RPMI7951 (cell line): ENCODE data around the gene FARS2. TPM values are rescaled to one million over a fixed set of nuclear protein-coding genes. Genes with fewer than 3 reads are reported as not detected.

Source experiments
- DNase-seq: peaks from one replicate; pipeline ENCODE4 v3.0.0-alpha.2; 2012; ENCODE audit warnings: low read depth
- total RNA-seq: library from RNA; depleted of rRNA; stranded (reverse); fragments of >200 nt; shearing (Covaris generic); gene quantifications from 2 replicates; pipeline ENCODE4 v1.2.3, GENCODE V29; 2014

The FARS2 gene
- total RNA-seq, 1 experiment from 2014 or later = 21.9 TPM

DNA sequence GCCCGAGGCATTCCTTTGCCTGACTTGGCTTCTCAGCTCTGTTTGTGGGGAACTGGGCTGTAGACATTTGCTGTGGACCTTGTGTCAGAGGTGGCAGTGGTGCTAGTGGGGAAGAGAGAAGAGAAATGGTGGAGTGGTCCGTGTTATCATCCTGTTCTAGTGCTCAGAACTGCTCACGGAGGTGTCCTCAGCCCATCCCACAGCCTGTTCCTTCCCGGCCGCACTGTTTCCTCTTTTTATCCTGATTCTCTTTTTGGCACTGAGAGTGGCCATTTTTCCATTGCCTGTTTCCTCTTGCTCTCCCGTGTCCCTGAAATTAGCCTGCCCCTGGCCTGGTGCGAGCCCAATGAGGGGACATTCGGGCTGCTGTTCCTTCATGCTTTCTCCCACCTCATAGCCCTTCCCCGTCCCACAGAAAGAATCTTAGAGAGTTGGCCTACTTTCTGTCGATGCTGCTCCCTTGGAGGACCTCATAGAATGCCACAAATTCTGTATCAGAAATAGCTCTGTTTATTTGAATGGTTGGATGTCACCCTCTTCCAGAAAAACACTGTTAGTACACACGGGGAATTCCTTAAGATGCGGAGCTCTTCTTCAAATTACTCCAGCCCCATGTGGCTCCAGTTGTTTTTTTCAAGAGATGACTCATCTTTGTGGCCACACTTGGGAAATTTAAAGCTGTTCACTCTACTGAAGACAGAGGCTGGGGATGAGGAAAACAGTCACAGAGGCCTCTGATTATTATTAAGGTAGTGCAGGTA is 26.1 kb downstream of the FARS2 start:
- peak; percentile 81 for DNase-seq

DNA sequence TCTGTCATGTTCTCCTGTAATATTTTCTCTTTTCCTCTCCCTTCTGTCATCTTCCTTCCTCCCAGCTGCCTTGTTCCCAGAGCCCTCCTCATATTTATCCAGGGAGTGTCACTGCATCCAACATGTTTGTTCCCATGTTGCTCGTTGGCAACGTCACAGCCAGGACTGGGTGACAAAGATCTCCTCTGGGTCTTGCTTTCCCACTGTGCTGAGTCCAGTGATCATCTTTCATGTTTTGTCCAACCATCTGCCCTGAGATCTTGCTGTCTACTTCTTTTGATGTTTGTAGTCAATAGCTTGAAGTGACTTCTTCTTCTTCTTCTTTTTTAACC is 26.6 kb downstream of the FARS2 start:
- DNase-seq = no peak

DNA sequence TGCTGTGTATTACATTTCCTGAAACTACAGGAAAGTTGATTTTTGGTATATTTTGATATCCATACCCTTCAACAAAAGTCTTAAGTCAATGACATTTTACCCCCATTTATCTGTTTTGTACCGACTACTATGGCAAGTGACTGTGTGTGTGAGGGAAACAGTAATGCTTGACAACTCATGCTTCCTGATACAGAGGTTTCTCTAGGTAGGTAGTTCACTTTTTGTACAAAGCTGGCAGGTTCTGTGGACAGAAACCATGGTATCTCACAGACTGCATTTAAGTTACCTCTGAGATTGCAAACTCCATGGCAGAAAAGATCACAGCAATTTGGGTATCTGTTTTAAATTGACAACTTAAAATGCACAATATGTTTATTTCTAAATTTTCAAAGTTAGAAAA is 28.8 kb downstream of the FARS2 start:
- no peak for DNase-seq

DNA sequence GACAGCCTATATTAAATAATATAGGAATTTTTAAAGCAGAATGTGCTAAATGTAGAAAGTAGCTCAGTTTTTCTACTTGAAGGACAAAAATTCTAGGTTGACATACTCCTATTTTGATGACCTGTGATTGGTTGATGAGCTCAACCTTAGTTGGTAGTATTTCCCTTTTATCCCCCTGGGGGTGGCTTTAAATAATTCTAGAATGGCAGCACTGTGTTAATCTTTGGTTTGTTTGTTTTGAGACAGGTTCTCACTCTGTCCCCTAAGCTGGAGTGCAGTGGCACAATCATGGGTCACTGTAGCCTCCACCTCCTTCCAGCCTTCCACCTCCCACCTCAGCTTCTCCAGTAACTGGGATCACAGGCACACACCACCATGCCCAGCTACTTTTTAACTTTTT is 29.2 kb downstream of the FARS2 start:
- no peak for DNase-seq

DNA sequence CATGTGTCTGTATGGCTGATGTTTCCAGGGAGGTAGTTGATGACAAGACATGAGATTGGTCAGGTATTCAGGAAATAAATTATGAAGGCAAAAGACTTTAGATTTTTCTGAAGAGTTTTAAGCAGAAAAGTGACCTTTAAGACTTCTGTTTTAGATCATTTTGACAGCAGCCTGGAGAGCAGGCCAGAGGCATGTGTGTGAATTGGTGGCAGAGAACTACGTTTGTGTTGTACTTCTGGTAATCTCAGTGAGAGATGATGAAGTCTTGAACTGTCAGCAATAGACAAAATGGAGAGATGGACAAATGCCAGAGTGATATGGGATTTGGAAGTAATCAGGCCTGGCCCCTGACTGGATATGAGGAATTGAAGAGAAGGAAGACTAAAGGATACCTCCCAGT is 30.8 kb downstream of the FARS2 start:
- DNase-seq = no peak

DNA sequence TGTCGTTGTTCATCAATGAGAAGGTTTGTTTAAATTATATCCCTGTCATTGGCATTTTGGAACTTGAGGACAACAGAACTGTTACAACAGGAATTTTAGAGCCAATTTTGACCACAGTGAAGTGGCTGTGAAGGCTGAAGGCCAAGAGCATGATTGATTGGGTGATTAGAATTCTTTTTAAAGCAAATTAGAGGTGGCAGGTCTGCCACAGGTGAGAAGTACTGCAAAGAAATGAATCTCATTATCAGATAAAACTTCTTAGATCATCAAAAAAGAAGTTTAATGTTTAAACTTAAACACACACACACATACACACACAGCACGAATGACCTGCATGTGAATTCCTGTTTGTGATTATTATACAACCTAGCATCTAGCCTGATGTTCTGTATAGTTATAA is 32.4 kb downstream of the FARS2 start:
- no peak for DNase-seq

DNA sequence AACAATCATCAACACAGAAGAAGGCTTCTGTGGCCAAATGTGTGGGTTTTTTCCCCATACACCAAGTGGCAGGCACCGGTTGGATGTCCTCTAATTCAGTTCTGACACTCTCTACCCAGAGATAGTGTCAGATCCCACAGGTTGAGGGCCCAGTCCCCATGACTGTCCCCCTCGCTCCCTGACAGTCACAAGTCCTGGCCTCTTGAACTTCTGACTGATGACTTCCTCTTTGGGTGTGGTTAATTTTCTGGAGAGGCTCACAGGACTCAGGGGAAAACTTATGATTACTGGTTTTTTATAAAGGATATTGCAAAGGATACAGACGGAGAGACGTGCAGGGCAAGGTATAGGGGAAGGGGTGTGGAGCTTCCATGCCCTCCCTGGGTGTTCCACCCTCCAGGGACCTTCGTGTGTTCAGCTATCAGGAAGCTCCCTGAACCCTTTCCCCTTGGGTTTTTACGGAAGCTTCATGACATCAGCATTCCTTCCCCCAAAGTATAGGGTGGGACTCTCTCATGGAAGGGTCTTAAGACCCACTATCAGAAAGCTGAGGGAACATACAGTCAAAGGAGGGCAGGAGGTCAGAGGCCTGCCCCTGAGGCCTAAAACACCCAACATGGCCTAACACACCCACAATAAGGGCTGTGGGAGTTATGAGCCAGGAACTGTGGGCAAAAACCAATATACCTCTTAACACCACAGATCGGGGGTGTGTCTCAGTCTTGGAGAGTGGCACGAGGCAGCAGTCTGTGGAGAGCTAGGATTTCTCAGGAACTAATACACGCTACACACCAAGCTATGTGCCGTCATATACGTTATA is 33.3 kb downstream of the FARS2 start:
- DNase-seq = no peak

DNA sequence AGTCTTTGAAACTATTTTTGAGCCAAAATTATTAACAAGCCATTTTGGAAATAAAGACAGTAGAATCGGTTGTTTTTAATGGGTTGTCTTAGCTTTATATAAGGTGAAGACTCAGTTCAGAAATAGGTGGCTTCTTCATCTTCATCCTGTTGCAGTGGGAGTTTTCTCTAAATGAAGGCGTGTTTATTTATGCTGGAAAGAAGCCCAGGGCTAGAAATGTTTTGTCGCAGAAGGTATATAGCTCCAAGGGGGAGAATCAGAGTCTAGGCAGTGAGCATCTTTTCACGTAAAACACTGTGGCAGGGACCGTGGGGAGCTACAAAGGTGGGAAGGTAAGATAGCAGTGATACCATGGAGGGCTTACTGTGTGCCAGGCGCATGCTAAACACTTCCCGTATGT is 34.3 kb downstream of the FARS2 start:
- no peak for DNase-seq

DNA sequence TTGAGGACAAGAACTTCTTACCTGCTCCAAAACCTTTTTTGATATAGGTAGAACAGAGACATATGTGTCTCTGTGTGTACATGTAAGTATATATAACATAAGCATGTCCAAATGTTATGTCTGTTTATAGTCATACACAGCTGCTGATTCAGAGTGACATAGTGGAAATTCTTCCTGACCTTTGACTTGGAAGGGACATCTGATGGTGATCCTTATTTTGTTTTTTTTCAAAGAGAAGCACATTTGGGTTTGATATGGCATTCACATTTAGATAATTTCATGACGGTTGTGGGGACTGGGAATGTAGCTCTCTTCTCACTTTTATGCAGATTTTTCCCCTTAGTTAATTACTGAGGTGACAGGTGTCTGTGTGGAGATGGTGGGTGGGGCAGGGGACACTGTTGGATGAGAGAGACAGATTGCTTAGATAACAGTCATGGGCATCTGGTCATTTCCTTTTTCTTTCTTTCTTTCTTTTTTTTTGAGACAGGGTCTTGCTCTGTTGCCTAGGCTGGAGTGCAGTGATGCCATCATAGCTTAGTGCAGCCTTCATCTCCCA is 39.0 kb downstream of the FARS2 start:
- no peak for DNase-seq

DNA sequence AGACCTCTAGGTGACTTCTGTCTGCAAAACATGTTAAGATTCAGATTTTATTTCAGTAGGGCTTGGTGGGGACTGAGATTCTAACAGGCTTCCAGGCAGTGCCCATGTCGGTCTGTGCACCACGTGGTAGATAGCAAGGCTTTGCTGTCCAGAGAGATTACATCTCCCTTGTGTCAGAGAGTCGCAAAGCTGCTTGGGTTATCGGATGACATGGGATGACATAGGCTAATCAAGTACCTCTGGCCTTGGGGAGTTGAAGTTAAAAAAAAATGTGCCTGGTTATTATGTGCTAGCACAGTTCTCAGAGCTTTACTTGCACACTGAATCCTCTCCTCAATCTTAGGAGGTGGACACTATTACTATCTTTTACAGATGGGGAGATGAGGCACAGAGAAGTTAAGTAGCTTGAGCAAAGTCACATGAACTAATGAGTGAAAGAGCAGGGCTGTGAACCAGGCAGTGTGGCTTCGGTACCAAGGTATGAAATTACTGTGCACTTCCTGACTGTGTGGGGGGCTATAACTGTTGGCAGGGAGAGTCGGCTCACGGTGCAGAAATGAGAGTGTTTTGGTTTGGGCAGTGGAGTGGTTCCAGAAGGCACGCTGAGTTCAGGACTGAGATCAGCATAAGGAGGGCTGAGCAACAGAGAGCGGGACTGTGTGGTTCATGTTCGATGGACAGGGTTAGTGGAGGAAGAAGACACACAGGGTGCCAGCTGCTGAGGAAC is 41.1 kb downstream of the FARS2 start:
- no peak for DNase-seq

DNA sequence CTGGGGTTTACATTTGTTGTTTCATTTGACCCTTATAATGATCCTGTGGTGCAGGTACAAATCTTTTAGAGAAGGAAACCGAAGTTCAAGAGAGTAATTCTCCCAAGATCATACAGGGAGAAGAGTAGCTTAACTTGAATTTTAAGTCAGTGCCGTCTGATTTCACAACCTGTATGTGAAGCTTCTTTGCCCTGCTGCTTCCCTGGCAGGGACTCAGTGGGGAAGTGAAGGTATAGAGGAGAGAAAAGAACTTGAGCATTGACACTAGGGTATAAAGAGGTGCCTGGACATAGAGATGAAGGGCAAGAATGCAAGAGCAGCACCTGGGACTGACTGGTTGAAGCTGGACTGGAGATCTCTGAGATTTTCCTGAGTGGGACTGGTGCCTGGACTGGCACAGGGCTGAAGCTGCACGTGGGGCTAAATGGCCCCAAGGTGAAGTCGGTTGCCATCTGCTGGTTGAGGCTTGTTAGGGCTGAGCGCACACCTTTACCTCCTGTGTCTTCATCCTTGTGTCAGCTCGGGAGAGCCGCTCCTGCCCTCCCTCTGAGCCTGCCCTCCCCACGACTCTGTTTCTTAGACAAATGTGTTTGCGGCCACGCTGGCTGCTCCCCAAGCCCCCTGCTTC is 41.8 kb downstream of the FARS2 start:
- DNase-seq = no peak

DNA sequence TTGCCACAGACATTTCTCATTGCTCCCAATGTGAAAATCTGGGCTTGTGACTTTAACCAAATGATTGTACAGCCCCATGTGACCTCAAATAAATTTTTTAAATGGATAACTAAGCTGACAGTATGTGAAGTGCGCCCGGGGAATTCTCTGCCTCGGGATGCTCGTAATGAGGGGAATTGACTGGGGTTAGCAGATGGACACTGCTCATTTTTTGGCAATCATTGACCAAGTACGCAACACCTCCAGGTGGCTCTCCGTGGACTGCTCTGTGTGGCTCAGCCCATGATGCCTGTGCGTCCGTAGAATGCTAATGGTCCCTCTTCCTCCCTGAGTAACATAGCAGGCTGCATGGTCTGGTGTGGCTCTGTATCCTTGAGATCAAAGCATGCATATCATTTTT is 42.4 kb downstream of the FARS2 start:
- no peak for DNase-seq

DNA sequence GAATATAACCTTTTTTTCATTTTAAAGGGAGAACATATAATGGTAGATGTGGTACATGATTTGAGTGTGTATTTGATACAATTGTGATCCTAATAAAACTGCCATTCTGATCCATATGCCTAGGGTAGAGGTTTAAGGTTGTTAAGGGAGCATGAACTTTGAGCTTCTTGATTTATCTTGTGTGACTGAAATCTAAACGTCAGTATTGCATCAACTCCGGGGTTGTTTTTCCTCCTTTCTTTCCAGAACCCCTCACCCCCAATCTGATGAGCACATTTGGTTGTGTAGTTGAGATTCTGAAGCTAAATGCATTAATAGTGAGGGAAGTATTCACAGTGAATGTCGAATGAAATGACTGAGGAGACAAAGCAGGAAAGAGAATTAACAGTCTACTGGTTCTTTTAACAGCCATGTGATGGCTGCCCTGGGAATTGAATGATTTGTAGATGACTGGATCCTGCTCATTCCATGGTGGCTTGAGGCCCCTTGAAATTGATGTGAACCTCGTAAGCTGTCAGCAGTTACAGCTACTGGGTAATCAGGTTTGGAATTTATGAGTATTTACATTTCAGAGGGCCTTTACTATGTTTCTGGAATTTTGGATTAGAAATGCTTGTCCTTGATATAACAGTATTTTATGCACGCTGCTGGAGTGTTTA is 44.8 kb downstream of the FARS2 start:
- DNase-seq = no peak

DNA sequence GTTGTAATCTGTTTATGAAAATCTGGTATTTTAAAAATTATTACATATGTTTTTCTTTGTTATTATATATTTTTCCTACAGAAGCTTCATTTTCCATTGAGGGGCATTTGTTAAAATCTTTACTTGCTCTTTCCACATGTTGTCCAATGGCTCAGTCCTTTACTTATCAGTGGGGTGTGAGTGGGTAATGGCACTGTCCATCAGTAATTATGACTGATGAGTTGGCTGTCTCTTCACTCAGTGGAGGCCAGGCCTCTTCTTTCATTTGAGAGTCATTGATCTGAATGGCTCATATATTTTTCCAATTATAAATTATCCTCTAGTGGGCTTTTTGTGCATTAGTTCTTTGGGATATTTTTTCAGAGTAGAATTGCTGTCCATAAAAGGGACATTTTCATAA is 45.7 kb downstream of the FARS2 start:
- DNase-seq = no peak

DNA sequence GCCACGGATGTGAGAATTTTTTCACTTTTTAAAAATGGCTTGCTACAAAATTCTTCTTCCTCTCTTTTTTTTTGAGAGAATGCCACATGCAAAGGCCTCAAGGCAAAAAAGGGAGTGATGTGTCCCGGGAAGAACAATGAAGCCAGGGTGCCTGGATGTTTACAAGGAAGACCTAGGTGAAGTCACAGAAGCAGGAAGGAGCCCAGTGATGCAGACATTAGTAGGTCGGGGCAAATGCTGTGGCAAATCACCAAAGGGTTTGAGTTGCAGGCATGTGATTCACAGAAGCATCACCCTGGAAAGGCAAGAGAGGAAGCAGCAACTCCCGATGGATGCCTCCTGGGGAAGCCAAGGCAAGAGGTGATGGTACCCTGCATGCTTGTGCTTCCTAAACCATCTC is 46.8 kb downstream of the FARS2 start:
- peak; percentile 33 for DNase-seq

DNA sequence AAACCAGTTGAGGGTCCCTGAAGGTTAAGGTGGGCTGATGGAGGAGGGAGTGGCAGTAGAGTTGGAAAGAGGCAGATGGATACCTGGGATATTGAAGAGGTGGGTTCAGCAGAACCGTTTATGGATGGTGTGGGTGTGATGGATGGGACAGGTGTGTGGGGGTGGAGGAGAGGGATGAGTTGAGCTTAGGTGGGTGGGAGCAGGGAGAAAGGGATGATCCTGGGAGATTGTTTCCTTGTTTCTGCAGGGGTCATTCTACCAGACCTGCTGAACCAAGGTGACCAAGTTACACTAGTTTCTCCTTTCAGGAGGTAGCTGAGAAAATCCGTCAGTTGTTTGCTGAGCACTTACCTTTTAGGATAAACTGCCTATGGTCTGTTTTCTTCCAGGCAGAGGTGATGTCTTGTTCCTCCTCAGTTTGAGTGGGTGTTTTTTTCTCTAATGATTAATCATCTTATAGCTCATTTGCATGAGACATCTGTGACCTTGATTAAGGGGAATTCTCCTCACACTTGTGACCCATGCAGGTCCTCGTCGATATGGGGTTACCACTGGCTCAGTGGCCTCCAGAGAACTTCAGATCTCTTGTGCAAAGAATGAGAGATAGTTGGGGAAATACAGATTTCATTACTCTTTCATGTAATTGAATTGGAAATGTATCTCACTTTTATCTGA is 53.0 kb downstream of the FARS2 start:
- DNase-seq = no peak

DNA sequence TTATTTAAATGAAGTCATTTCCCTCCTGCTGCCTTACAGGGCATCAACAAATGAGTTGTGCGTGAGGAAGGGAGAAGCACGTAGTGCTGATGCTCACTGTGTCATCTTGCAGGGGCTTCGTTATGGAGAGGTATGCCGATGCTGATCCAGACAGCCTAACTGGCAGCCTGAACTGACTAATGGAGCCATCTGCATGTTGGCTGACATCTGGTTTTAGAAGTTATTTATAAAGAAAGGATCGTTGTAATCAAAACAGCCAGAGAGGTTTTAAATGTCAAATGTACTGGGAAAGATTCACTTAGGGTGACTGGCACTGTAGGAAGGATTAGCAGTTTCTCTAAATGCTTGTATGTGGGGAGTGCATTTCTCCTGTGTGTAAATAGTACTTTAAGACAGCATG is 54.6 kb downstream of the FARS2 start:
- DNase-seq = no peak

DNA sequence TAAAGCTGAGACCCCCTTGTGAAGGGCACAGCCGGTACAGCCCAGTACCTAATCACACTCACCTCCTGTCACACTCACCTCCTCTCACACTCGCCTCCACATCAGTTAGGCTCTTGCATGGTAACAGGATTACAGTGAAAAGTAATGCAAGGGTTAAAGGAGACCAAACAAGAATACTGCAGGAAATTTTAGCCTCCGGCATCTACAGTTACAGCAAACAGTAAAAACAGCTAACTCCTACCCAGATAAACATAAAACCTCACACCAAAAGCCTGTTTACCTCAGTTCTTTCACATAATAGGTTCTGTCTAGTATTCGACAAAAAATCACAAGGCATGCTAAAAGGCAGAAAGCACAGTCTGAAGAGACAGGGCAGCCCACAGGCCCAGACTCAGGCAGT is 55.6 kb downstream of the FARS2 start:
- DNase-seq = no peak

DNA sequence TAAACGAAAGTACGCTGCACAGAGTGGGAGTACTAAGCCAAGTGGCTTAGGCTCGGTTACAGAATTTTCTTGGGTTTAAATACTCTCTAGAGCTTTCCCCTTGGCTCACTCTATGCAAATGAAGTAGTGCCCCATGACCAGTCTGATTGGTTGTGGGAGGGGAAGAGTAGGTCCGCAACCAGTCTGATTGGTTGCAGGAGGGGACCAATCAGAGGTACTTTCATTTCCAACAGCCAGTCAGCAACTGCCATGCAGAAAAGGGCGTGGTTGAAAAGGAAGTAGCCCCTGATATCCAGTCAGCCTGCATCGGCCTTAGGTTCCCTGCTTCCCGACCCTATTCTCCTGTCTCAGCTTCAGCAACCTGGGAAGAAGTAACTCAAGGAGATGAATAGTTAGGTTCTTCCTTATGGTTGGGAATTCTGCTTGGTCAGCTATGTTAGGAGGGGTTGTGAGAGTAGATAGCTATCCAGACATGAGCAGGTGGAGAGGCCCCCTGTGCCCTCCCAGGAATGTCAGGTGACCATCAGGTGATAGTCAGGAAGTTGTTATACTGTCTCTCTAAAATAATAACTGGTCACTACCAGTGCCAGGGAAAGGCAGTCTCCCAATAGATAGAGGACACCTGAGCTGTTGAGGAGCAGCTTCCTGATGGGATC is 57.4 kb downstream of the FARS2 start:
- DNase-seq = no peak

DNA sequence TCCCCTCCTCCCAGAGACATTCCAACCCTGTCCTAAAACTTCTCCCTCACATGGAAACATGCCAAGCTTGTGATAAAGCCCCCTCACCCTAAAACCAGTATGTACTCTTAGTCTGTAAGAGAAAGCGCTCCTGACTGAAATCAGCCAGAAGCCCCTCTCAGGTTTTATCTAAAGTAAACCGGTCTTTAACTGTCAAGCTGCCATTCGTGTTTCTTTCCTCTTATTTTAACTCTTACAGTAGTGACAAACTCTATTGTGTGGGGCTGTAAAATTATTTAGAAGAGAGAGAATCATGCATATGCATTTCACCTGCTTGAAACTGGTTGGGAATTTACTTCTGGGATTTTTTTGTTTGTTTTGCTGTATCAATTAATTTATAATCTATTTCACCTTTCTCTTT is 62.7 kb downstream of the FARS2 start:
- no peak for DNase-seq
